PC-3 (cell line): ENCODE data around the gene DNAAF5. TPM values are rescaled to one million over a fixed set of nuclear protein-coding genes. Genes with fewer than 3 reads are reported as not detected.

Experiments
- ATAC-seq: fragments of 200-7000 bp; cut with Tn5 transposase; 2 replicates; pipeline ENCODE4 v1.9.1; 2020; ENCODE audit warnings: mild to moderate bottlenecking, moderate library complexity
- BruUV-seq: library from RNA; stranded (reverse); fragments of 400-500 nt; replicated peaks from 2 replicates; lab custom pipeline; 2021; lab: Mats Ljungman, UMichigan
- CTCF ChIA-PET: fragments of 300-600 bp; sonication (Branson Sonifier 250); formaldehyde crosslinking; loops from one replicate; lab custom pipeline; 2022; ENCODE audit warnings: antibody characterized with exemption; lab: Charles Lee
- POLR2A ChIA-PET: fragments of 300-600 bp; sonication (Branson Sonifier 250); formaldehyde crosslinking; loops from one replicate; lab custom pipeline; 2022; ENCODE audit warnings: antibody characterized with exemption; ENCODE audit not compliant: unreplicated experiment; lab: Charles Lee
- DNase-seq: peaks from one replicate; pipeline ENCODE4 v3.0.0-alpha.2; 2015
- H2AFZ ChIP-seq: fragments of 300-600 bp; sonication (generic); 2 replicates; pipeline ENCODE4 v1.6.0; 2016; ENCODE audit warnings: antibody characterized with exemption, low read length
- H3F3A ChIP-seq: fragments of 300-600 bp; sonication (generic); one replicate; pipeline ENCODE4 v1.6.0; 2017; ENCODE audit warnings: antibody characterized with exemption, low read length, control low read depth, mild to moderate bottlenecking; ENCODE audit not compliant: unreplicated experiment
- H3K27ac ChIP-seq: fragments of 300-600 bp; sonication (generic); 2 replicates; pipeline ENCODE4 v1.5.1; 2016; ENCODE audit warnings: mild to moderate bottlenecking, low read length
- H3K27me3 ChIP-seq: fragments of 300-600 bp; sonication (generic); 2 replicates; pipeline ENCODE4 v1.6.1; 2016; ENCODE audit warnings: low read length, mixed read lengths
- H3K36me3 ChIP-seq: fragments of 300-600 bp; sonication (generic); 2 replicates; pipeline ENCODE4 v1.6.1; 2016; ENCODE audit warnings: low read depth, mixed run types, low read length, mixed read lengths
- H3K4me1 ChIP-seq: fragments of 300-600 bp; sonication (generic); 2 replicates; pipeline ENCODE4 v1.5.1; 2016; ENCODE audit warnings: low read length; ENCODE audit not compliant: insufficient read depth
- H3K4me2 ChIP-seq: fragments of 300-600 bp; sonication (generic); 2 replicates; pipeline ENCODE4 v1.6.0; 2016; ENCODE audit warnings: low read length
- H3K4me3 ChIP-seq: fragments of 300-600 bp; sonication (generic); 2 replicates; pipeline ENCODE4 v1.5.1; 2016; ENCODE audit warnings: mild to moderate bottlenecking, low read length, mixed read lengths
- H3K79me2 ChIP-seq: fragments of 300-600 bp; sonication (generic); 2 replicates; pipeline ENCODE4 v1.6.1; 2017; ENCODE audit warnings: low read length, mixed read lengths
- H3K9ac ChIP-seq: fragments of 300-600 bp; sonication (generic); 2 replicates; pipeline ENCODE4 v1.6.0; 2016; ENCODE audit warnings: mild to moderate bottlenecking, low read length
- H3K9me2 ChIP-seq: fragments of 300-600 bp; sonication (generic); replicated peaks from 2 replicates; pipeline ENCODE4 v1.6.1; 2016; ENCODE audit warnings: mixed run types, low read length, mixed read lengths
- H3K9me3 ChIP-seq: fragments of 300-600 bp; sonication (generic); 2 replicates; pipeline ENCODE4 v1.6.1; 2016; ENCODE audit warnings: low read length, mixed read lengths
- H4K20me1 ChIP-seq: fragments of 300-600 bp; sonication (generic); 2 replicates; pipeline ENCODE4 v1.6.1; 2016; ENCODE audit warnings: low read length, mixed read lengths
- EZH2 ChIP-seq: fragments of 300-600 bp; sonication (generic); IDR thresholded peaks from one replicate; pipeline ENCODE4 v1.6.1; 2017; ENCODE audit warnings: antibody characterized with exemption, mild to moderate bottlenecking, low read length; ENCODE audit not compliant: unreplicated experiment
- EZH2phosphoT487 ChIP-seq: fragments of 300-600 bp; sonication (generic); IDR thresholded peaks from 2 replicates; pipeline ENCODE4 v1.6.1; 2018; ENCODE audit warnings: mild to moderate bottlenecking, antibody characterized with exemption, low read length, borderline replicate concordance
- intact Hi-C: fragments of 100-400 bp; cut with micrococcal nuclease; formaldehyde crosslinking; loops from 2 replicates; pipeline ENCODE4 v1.9.0; 2023
- total RNA-seq: library from RNA; depleted of rRNA; stranded (reverse); fragments of >200 nt; gene quantifications from 2 replicates; pipeline ENCODE4 v1.2.3, GENCODE V29; 2014
- TF ChIP-seq, protein P1 (sequence below): fragments of 300-600 bp; sonication (generic); conservative IDR thresholded peaks from 2 replicates; pipeline ENCODE4 v1.5.1; 2017; ENCODE audit warnings: antibody characterized with exemption, low read depth, mild to moderate bottlenecking, low read length

DNAAF5 gene
- total RNA-seq, 1 experiment from 2014 or later = 66.3 TPM

DNA sequence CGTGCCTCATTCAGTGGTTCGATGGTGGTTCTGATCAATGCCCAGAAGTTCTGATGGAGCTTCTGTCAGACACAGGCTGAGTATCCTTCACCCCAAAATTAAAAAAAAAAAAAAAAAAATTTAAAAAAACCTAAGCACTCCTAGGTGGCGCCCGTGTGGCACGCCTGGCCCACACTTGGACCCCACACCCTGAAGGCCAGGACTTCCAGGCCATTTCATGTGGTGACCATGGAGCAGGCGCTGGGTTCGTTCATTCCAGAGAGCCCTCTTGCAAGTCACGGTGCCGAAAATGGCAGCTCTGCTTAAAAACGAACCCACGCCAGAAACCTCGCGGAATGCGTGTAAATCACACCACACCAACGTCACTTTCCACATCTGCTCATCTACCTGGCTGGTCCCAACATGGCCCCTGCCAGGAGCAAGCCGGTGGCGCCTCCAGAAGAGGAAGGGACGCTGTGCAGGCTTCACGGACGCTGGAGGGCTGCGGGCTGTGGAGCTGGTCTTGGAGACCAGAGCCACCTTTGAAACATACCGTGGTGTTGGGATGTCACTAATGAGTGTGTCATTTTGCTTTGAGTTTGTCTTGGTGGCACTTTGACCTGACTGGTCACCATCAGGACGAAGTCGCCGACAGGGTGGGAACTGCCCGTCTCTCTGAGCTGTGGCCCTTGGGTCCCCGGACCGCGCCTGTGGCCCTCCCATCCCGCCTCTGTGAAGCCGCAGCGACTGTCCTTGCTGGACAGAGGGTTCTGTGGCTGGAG is 46.5 kb downstream of the DNAAF5 start:
- ChIA-PET POLR2A (no interaction called here), CTCF (no interaction called here)
- no peaks in the 10 kb centered on the region for H3K79me2 ChIP-seq
- H3K27me3 ChIP-seq = no peaks in the 10 kb centered on the region
- BruUV-seq = no TSS peak
- H3K9me2 ChIP-seq = no peaks in the 10 kb centered on the region
- H3K4me3 ChIP-seq = no peak overlapping the region
- no peak for DNase-seq
- H3K4me1 ChIP-seq = no peaks in the 10 kb centered on the region
- intact Hi-C loops = loop anchor here (5.0 kb wide), 1 partner anchor 131 kb away; no protein-coding TSS in a partner anchor
- H4K20me1 ChIP-seq = no peaks in the 10 kb centered on the region
- no peak overlapping the region for H2AFZ ChIP-seq
- TF ChIP-seq EZH2phosphoT487 (no peak), EZH2 (no peak)
- TF ChIP-seq, protein P1, sequence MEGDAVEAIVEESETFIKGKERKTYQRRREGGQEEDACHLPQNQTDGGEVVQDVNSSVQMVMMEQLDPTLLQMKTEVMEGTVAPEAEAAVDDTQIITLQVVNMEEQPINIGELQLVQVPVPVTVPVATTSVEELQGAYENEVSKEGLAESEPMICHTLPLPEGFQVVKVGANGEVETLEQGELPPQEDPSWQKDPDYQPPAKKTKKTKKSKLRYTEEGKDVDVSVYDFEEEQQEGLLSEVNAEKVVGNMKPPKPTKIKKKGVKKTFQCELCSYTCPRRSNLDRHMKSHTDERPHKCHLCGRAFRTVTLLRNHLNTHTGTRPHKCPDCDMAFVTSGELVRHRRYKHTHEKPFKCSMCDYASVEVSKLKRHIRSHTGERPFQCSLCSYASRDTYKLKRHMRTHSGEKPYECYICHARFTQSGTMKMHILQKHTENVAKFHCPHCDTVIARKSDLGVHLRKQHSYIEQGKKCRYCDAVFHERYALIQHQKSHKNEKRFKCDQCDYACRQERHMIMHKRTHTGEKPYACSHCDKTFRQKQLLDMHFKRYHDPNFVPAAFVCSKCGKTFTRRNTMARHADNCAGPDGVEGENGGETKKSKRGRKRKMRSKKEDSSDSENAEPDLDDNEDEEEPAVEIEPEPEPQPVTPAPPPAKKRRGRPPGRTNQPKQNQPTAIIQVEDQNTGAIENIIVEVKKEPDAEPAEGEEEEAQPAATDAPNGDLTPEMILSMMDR = no peak
- peaks cover 12% of the 10 kb centered on the region; the same call in 1 of the 2 replicates for H3K36me3 ChIP-seq
- no peak for ATAC-seq
- H3K9ac ChIP-seq = no peak overlapping the region
- no peaks in the 10 kb centered on the region for H3K9me3 ChIP-seq
- no peak overlapping the region for H3K27ac ChIP-seq
- no peak overlapping the region for H3K4me2 ChIP-seq
- no peaks in the 10 kb centered on the region for H3F3A ChIP-seq

GRCh38 chr7:773622-773915 is 47.1 kb downstream of the DNAAF5 start:
- no peak overlapping the region for H2AFZ ChIP-seq
- ChIA-PET CTCF (no interaction called here), POLR2A (no interaction called here)
- no peak overlapping the region for H3K27ac ChIP-seq
- H3K27me3 ChIP-seq = no peaks in the 10 kb centered on the region
- intact Hi-C loops = loop anchor here (5.0 kb wide), 1 partner anchor 131 kb away; no protein-coding TSS in a partner anchor
- no peaks in the 10 kb centered on the region for H3K79me2 ChIP-seq
- H3K4me3 ChIP-seq = no peak overlapping the region
- no peaks in the 10 kb centered on the region for H3K9me2 ChIP-seq
- no peaks in the 10 kb centered on the region for H3F3A ChIP-seq
- H3K9ac ChIP-seq = no peak overlapping the region
- BruUV-seq = no TSS peak
- no peak overlapping the region for H3K4me2 ChIP-seq
- H3K4me1 ChIP-seq = no peaks in the 10 kb centered on the region
- no peaks in the 10 kb centered on the region for H3K9me3 ChIP-seq
- no peak for TF ChIP-seq EZH2
- no peak for TF ChIP-seq EZH2phosphoT487
- TF ChIP-seq, protein P1 = no peak
- H3K36me3 ChIP-seq = peaks cover 12% of the 10 kb centered on the region; the same call in 1 of the 2 replicates
- ATAC-seq (no peak), DNase-seq (no peak)
- H4K20me1 ChIP-seq = no peaks in the 10 kb centered on the region
